Nephron progenitor cell (in vitro differentiated cells): ENCODE data around the gene OR5H15.

Source experiments
- DNase-seq: peaks from one replicate; pipeline ENCODE4 v3.0.0; 2021
- H3K27ac Mint-ChIP-seq: 2 replicates; pipeline ENCODE4 v1.8.0; 2021; ENCODE audit warnings: mild to moderate bottlenecking, moderate library complexity, mixed read lengths
- H3K27me3 Mint-ChIP-seq: 2 replicates; pipeline ENCODE4 v1.8.0; 2021; ENCODE audit warnings: mild to moderate bottlenecking, low read depth, mixed read lengths; ENCODE audit not compliant: poor library complexity
- H3K36me3 Mint-ChIP-seq: 2 replicates; pipeline ENCODE4 v1.8.0; 2021; ENCODE audit warnings: low read depth, mixed read lengths
- H3K4me1 Mint-ChIP-seq: 2 replicates; pipeline ENCODE4 v1.8.0; 2021; ENCODE audit warnings: mixed read lengths
- H3K4me3 Mint-ChIP-seq: 2 replicates; pipeline ENCODE4 v1.8.0; 2021; ENCODE audit warnings: mild to moderate bottlenecking, moderate library complexity, mixed read lengths
- H3K9me3 Mint-ChIP-seq: 2 replicates; pipeline ENCODE4 v1.8.0; 2021; ENCODE audit warnings: mild to moderate bottlenecking, moderate library complexity, mixed read lengths
- CTCF ChIP-seq: fragments of 200-600 bp; sonication (generic); IDR thresholded peaks from 2 replicates; pipeline ENCODE4 v1.5.0; 2021; ENCODE audit warnings: antibody characterized with exemption

The OR5H15 gene

GRCh38 chr3:98213276-98213675 is 46.8 kb downstream of the OR5H15 start:
- Mint-ChIP-seq H3K9me3 (no peaks in the 10 kb centered on the region), H3K27ac (no peak overlapping the region), H3K4me3 (no peak overlapping the region), H3K27me3 (no peaks in the 10 kb centered on the region), H3K4me1 (no peaks in the 10 kb centered on the region), H3K36me3 (no peaks in the 10 kb centered on the region)
- TF ChIP-seq CTCF: no peak
- DNase-seq: no peak

GRCh38 chr3:98215051-98215450 is 48.6 kb downstream of the OR5H15 start:
- TF ChIP-seq CTCF: no peak
- no peaks in the 10 kb centered on the region for H3K9me3 Mint-ChIP-seq
- no peak overlapping the region for H3K4me3 Mint-ChIP-seq
- H3K4me1 Mint-ChIP-seq: no peaks in the 10 kb centered on the region
- no peaks in the 10 kb centered on the region for H3K36me3 Mint-ChIP-seq
- H3K27ac Mint-ChIP-seq: peak overlapping the region; percentile 8
- H3K27me3 Mint-ChIP-seq: no peaks in the 10 kb centered on the region
- no peak for DNase-seq
